ENCODE data around the gene GFRA1. TPM values are rescaled to one million over a fixed set of nuclear protein-coding genes. Genes with fewer than 3 reads are reported as not detected.

Gene GFRA1
- total and polyA plus RNA-seq, 2 of the 8 experiments (the other 6 are each of a cell fraction or from before 2014, with no cell fraction given), result 1.1 to 2.0 TPM

DNA sequence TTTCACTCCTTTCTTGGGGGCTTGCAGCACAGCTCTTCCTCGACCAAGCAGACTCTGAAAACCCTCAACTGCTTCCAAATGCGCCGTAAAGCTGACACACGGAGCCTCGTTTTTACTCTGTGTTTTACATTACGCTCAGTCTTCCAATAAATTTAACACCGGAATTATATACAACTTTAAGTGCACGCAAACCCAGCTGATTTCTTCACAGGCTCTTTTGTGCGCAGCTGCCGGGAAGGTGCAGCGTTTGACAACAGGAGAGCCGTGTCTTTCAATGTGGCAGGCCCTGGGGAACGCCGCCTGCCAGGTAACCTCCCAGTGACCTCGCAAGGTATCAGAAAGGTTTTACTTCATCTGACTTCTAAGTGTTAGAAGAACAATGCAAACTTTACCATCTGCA, 35.0 kb downstream of the GFRA1 start:
- H3K79me1 ChIP-seq (ENCODE audit: low read depth, low read length), result no peaks in the 10 kb centered on the region
- H2AK5ac ChIP-seq (ENCODE audit: low read depth, low read length), result no peak overlapping the region
- H3K79me2 ChIP-seq (ENCODE audit: control insufficient read depth in 1 of 2, insufficient read depth in 2 of 2, low read length in 2 of 2), result no peaks in the 10 kb centered on the region
- DNase-seq (ENCODE audit: low read depth in 1 of 2, low spot score in 2 of 2), result no peak
- FAIRE-seq, result no peak
- no peak overlapping the region for H2BK15ac ChIP-seq (ENCODE audit: low read length)
- no peak overlapping the region; the same call in 1 of the 2 replicates for H2AFZ ChIP-seq (ENCODE audit: low read length)
- H3K14ac ChIP-seq (ENCODE audit: insufficient read length), result no peak overlapping the region
- no peak overlapping the region for H2BK5ac ChIP-seq (ENCODE audit: low read depth, low read length)
- H3K18ac ChIP-seq (ENCODE audit: extremely low read depth, low read length), result no peak overlapping the region
- H3K9ac ChIP-seq (replicated peaks in 1 of 4; ENCODE audit: extremely low read depth in 1 of 4, low read depth in 3 of 4, low read length in 3 of 4), result no peak overlapping the region
- ChIA-PET POLR2A (ENCODE audit: partially characterized antibody) (no interaction called here), CTCF (ENCODE audit: partially characterized antibody) (interaction anchor here (0.6 to 1.2 kb wide), 5 partner anchors 19 to 531 kb away, joined by 3 to 5 read pairs (median 3); no protein-coding TSS in a partner anchor)
- 86% methylated on average over 15 of the region's 15 CpGs; no CpG with 5 or more reads in 1 of the 2 experiments for WGBS, 2 experiments (ENCODE audit: extremely low coverage in 1 of 2, insufficient coverage in 1 of 2, insufficient read length in 1 of 2, insufficient replicate concordance in 2 of 2, low coverage in 1 of 2, low lambda C conversion rate in 2 of 2, missing lambda C conversion rate in 1 of 2)
- no peak overlapping the region for H2BK12ac ChIP-seq (ENCODE audit: low read depth, low read length)
- H3K4me2 ChIP-seq (ENCODE audit: insufficient read depth in 1 of 2, low read depth in 2 of 2, low read length in 2 of 2), result no peak overlapping the region
- H2BK120ac ChIP-seq (replicated peaks; ENCODE audit: low read depth, low read length), result no peak overlapping the region
- no peak overlapping the region for H4K5ac ChIP-seq (ENCODE audit: insufficient read length, low read depth, low read length)
- TF ChIP-seq BRCA1 (IDR thresholded peaks at IDR 0.05; ENCODE audit: low read depth, low read length) (no peak), MAFK (IDR thresholded peaks at IDR 0.05; ENCODE audit: low read depth, low read length) (no peak), CHD1 (IDR thresholded peaks at IDR 0.05; ENCODE audit: low read depth, low read length) (no peak), RFX5 (IDR thresholded peaks at IDR 0.05; ENCODE audit: borderline replicate concordance, low read depth, low read length) (no peak), RNF2 (IDR thresholded peaks at IDR 0.05; ENCODE audit: borderline replicate concordance, low read depth, low read length, missing control alignments, poor library complexity, severe bottlenecking) (no peak)
- no peak overlapping the region for H2BK20ac ChIP-seq (ENCODE audit: low read length)
- H3K9me3 ChIP-seq (ENCODE audit: insufficient read depth in 2 of 2, low read depth in 1 of 2, low read length in 1 of 2), result no peaks in the 10 kb centered on the region
- H3K4me1 ChIP-seq (replicated peaks in 1 of 4; ENCODE audit: control insufficient read depth in 3 of 4, insufficient read depth in 4 of 4, low read length in 3 of 4), result peaks cover 0 to 7% (median 0%) of the 10 kb centered on the region in 4 experiments; a peak in 2 of 7 replicates
- no peaks in the 10 kb centered on the region for H3K23me2 ChIP-seq (ENCODE audit: low read depth, low read length)
- H4K91ac ChIP-seq (replicated peaks; ENCODE audit: insufficient read length, low read length), result no peak overlapping the region
- H3K27me3 ChIP-seq (replicated peaks in 1 of 4; ENCODE audit: control insufficient read depth in 3 of 4, extremely low read depth in 1 of 4, insufficient read depth in 3 of 4, low read length in 3 of 4), result no peaks in the 10 kb centered on the region
- no peak overlapping the region for H3K56ac ChIP-seq (replicated peaks; ENCODE audit: insufficient read length, low read depth, low read length)
- no peak overlapping the region for H3K23ac ChIP-seq (ENCODE audit: insufficient read length)
- no peaks in the 10 kb centered on the region for H4K20me1 ChIP-seq (replicated peaks in 1 of 2; ENCODE audit: control insufficient read depth in 1 of 2, insufficient read depth in 2 of 2, low read length in 2 of 2)
- H3K27ac ChIP-seq (ENCODE audit: low read depth, low read length), result no peak overlapping the region
- no peak overlapping the region for H4K8ac ChIP-seq (ENCODE audit: extremely low read depth, insufficient read depth, low read length)
- no peak overlapping the region for H3K4me3 ChIP-seq (ENCODE audit: extremely low read depth in 1 of 4, insufficient read depth in 2 of 4, low read depth in 3 of 4, low read length in 4 of 4)
- no peaks in the 10 kb centered on the region for H3K36me3 ChIP-seq (ENCODE audit: control insufficient read depth in 2 of 4, insufficient read depth in 4 of 4, low read length in 3 of 4)
- H3K4ac ChIP-seq (replicated peaks; ENCODE audit: insufficient read length, low read depth, low read length), result no peak overlapping the region
